ENCODE measurements around the gene ZNF492. TPM values are rescaled to one million over a fixed set of nuclear protein-coding genes. Genes with fewer than 3 reads are reported as not detected.

The ZNF492 gene
- total RNA-seq, 1 experiment from 2014 or later: not detected

DNA sequence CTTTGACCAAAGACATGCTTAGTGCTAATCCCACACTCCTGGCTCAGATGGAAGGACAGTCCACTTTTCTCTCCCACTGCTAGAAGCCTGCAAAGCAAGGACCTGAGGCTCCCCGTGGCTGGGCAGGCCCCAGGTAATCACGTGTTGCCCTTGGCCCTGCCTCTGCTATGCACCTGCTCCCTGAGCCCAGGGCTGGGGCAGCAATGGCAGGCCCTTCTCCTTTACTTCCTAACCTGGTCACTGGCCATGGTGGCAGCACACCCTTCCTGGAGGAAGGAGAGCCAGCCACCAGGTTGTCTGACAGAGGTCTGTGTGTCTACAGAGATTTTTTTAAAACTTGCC, 27.9 kb upstream of the ZNF492 start:
- Mint-ChIP-seq H3K27me3 (ENCODE audit: insufficient read depth, unreplicated experiment) (no peaks in the 10 kb centered on the region), H3K36me3 (ENCODE audit: insufficient read depth, unreplicated experiment) (no peaks in the 10 kb centered on the region), H3K9me3 (ENCODE audit: unreplicated experiment) (peaks cover 28% of the 10 kb centered on the region), H3K4me1 (ENCODE audit: low read depth, unreplicated experiment) (no peaks in the 10 kb centered on the region), H3K4me3 (ENCODE audit: unreplicated experiment) (no peak overlapping the region), H3K27ac (ENCODE audit: unreplicated experiment) (no peak overlapping the region)
- CTCF ChIA-PET: no interaction called here
- no peaks in the 10 kb centered on the region for H3K4me1 ChIP-seq
- intact Hi-C loops (cut with micrococcal nuclease; ENCODE audit: unreplicated experiment): no loop called here
- POLR2A ChIA-PET: no interaction called here
- no peaks in the 10 kb centered on the region for H3K9me3 ChIP-seq
- H3K4me3 ChIP-seq (ENCODE audit: low read depth, low read length): no peak overlapping the region
- no TSS peak for BruUV-seq (replicated peaks)
- TF ChIP-seq, protein P1, sequence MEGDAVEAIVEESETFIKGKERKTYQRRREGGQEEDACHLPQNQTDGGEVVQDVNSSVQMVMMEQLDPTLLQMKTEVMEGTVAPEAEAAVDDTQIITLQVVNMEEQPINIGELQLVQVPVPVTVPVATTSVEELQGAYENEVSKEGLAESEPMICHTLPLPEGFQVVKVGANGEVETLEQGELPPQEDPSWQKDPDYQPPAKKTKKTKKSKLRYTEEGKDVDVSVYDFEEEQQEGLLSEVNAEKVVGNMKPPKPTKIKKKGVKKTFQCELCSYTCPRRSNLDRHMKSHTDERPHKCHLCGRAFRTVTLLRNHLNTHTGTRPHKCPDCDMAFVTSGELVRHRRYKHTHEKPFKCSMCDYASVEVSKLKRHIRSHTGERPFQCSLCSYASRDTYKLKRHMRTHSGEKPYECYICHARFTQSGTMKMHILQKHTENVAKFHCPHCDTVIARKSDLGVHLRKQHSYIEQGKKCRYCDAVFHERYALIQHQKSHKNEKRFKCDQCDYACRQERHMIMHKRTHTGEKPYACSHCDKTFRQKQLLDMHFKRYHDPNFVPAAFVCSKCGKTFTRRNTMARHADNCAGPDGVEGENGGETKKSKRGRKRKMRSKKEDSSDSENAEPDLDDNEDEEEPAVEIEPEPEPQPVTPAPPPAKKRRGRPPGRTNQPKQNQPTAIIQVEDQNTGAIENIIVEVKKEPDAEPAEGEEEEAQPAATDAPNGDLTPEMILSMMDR (IDR thresholded peaks at IDR 0.05; ENCODE audit: insufficient read depth in 1 of 2, low read depth in 1 of 2, low read length in 1 of 2, severe bottlenecking in 1 of 2, unreplicated experiment in 1 of 2): no peak
- DNase-seq: no peak
- H3K36me3 ChIP-seq (ENCODE audit: control insufficient read depth, insufficient read depth, low read length): no peaks in the 10 kb centered on the region
- no peaks in the 10 kb centered on the region for H3K27me3 ChIP-seq (replicated peaks; ENCODE audit: control insufficient read depth, insufficient read depth, low read length)

DNA sequence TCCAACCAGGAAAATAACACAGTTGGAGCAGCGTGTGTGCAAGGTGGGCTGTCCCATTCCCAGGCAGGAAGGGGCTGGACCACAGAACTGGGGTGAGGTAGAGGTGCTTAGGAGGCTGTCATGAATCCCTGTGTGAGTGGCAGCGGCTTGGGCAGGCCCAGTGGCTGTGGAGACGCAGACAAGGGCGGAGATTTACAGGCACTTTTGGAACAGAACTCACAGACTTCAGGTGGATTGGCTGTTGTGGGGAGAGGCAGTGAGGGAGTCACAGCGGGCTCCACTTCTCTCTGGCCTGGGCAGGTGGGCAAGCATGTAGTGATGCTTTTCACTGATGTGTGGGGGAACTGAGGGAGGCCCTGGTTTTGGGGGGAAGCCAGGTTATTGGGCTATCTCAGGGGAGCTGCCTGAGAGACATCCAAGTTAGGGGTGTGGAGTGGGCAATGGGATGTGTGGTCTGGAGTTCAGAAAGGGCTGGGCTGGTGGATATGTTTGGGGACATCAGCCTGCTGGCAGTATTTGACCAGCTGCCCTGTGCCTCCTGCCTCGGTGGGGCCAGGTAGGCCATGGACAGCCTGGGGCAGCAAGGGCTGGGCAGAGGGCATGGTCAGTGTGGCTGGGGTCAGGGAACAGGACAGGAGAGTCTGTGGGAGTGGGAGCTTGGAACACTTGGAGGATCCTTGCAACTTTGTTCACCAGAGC, 27.0 kb upstream of the ZNF492 start:
- Histone ChIP-seq H3K9me3 (no peaks in the 10 kb centered on the region), H3K4me3 (ENCODE audit: low read depth, low read length) (no peak overlapping the region), H3K36me3 (ENCODE audit: control insufficient read depth, insufficient read depth, low read length) (no peaks in the 10 kb centered on the region), H3K4me1 (no peaks in the 10 kb centered on the region), H3K27me3 (replicated peaks; ENCODE audit: control insufficient read depth, insufficient read depth, low read length) (no peaks in the 10 kb centered on the region)
- no peak overlapping the region for H3K27ac Mint-ChIP-seq (ENCODE audit: unreplicated experiment)
- no peaks in the 10 kb centered on the region for H3K27me3 Mint-ChIP-seq (ENCODE audit: insufficient read depth, unreplicated experiment)
- intact Hi-C loops (cut with micrococcal nuclease; ENCODE audit: unreplicated experiment): no loop called here
- H3K9me3 Mint-ChIP-seq (ENCODE audit: unreplicated experiment): peaks cover 28% of the 10 kb centered on the region
- DNase-seq: no peak
- no peak overlapping the region for H3K4me3 Mint-ChIP-seq (ENCODE audit: unreplicated experiment)
- ChIA-PET POLR2A (no interaction called here), CTCF (no interaction called here)
- no TSS peak for BruUV-seq (replicated peaks)
- H3K36me3 Mint-ChIP-seq (ENCODE audit: insufficient read depth, unreplicated experiment): no peaks in the 10 kb centered on the region
- no peaks in the 10 kb centered on the region for H3K4me1 Mint-ChIP-seq (ENCODE audit: low read depth, unreplicated experiment)
- TF ChIP-seq, protein P1 (IDR thresholded peaks at IDR 0.05; ENCODE audit: insufficient read depth in 1 of 2, low read depth in 1 of 2, low read length in 1 of 2, severe bottlenecking in 1 of 2, unreplicated experiment in 1 of 2): no peak

DNA sequence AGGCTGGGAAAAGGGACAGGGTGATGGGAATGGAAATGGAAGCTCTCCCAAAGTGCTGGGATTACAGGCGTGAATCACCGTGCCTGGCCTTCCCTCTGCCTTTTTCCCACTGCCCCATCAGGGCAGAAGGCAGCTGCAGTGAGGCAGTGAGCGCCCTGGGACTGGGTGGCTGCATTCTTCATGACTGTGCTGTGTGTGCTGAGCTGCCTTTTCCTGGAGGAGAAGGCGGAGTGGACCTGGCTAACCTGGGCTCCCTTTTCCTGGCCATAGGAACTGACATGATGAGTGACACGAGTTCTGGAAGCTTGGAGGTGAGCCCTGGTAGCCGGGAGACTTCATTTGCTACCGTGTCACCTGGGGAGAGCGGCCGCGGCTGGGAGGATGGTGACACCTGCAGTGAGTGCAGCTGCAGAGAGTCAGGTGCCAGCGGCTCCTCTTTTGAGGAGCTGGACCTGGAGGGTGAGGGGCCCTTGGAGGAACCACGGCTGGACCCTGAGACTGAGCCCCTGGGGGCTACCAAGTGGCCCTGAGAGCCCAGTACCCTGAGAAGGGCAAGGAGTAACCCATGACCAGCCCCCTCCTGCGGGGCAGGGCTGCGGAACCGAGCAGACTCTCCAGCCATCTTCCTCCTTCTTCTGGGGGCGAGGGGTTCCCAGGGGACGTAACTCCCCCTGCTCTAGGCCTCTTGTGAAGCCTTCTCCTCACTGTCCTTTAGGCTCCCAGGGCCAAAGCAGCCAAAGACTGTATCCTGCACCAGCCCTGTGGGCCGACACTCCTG, 26.3 kb upstream of the ZNF492 start:
- Histone ChIP-seq H3K27me3 (replicated peaks; ENCODE audit: control insufficient read depth, insufficient read depth, low read length) (no peaks in the 10 kb centered on the region), H3K36me3 (ENCODE audit: control insufficient read depth, insufficient read depth, low read length) (no peaks in the 10 kb centered on the region), H3K9me3 (no peaks in the 10 kb centered on the region), H3K4me3 (ENCODE audit: low read depth, low read length) (no peak overlapping the region), H3K4me1 (no peaks in the 10 kb centered on the region)
- peaks cover 28% of the 10 kb centered on the region for H3K9me3 Mint-ChIP-seq (ENCODE audit: unreplicated experiment)
- intact Hi-C loops (cut with micrococcal nuclease; ENCODE audit: unreplicated experiment): no loop called here
- H3K4me1 Mint-ChIP-seq (ENCODE audit: low read depth, unreplicated experiment): no peaks in the 10 kb centered on the region
- no peak for DNase-seq
- no peak overlapping the region for H3K27ac Mint-ChIP-seq (ENCODE audit: unreplicated experiment)
- no peaks in the 10 kb centered on the region for H3K36me3 Mint-ChIP-seq (ENCODE audit: insufficient read depth, unreplicated experiment)
- H3K27me3 Mint-ChIP-seq (ENCODE audit: insufficient read depth, unreplicated experiment): no peaks in the 10 kb centered on the region
- TF ChIP-seq, protein P1 (IDR thresholded peaks at IDR 0.05; ENCODE audit: insufficient read depth in 1 of 2, low read depth in 1 of 2, low read length in 1 of 2, severe bottlenecking in 1 of 2, unreplicated experiment in 1 of 2): no peak
- BruUV-seq (replicated peaks): no TSS peak
- no peak overlapping the region for H3K4me3 Mint-ChIP-seq (ENCODE audit: unreplicated experiment)
- ChIA-PET POLR2A (no interaction called here), CTCF (no interaction called here)
